Activated naive CD8-positive, alpha-beta T cell treated with anti-CD3 and anti-CD28 coated beads for 36 hours (primary cell): ENCODE results near the gene PAQR5. TPM values are rescaled to one million over a fixed set of nuclear protein-coding genes. Genes with fewer than 3 reads are reported as not detected.
A peak's percentile ranks its signal among the peaks of the same experiment; 100 is the strongest.
"Not testable (repeated sequence)": the region's sequence is repeated elsewhere in the genome, so short reads cannot be mapped to it uniquely, and the experiment has no call there.

ENCODE experiments used
- DNase-seq: peaks from one replicate; pipeline ENCODE4 v3.0.0; 2021
- H3K27ac Mint-ChIP-seq: one replicate; pipeline ENCODE4 v1.8.0; 2022; ENCODE audit warnings: mild to moderate bottlenecking, moderate library complexity, mixed read lengths
- H3K27me3 Mint-ChIP-seq: one replicate; pipeline ENCODE4 v1.8.0; 2022; ENCODE audit warnings: mild to moderate bottlenecking, mixed read lengths
- H3K36me3 Mint-ChIP-seq: one replicate; pipeline ENCODE4 v1.8.0; 2021; ENCODE audit warnings: mild to moderate bottlenecking, mixed read lengths
- H3K4me1 Mint-ChIP-seq: one replicate; pipeline ENCODE4 v1.8.0; 2021; ENCODE audit warnings: mixed read lengths
- H3K4me3 Mint-ChIP-seq: one replicate; pipeline ENCODE4 v1.8.0; 2022; ENCODE audit warnings: mild to moderate bottlenecking, moderate library complexity, mixed read lengths
- H3K9me3 Mint-ChIP-seq: one replicate; pipeline ENCODE4 v1.8.0; 2022; ENCODE audit warnings: mixed read lengths
- total RNA-seq, 2 experiments: library from RNA; stranded (reverse); gene quantifications; one replicate each; pipeline ENCODE4 v1.2.3, GENCODE V29; 2021

PAQR5 gene
- total RNA-seq, 2 experiments from 2014 or later: 0.06 to 0.23 TPM

DNA sequence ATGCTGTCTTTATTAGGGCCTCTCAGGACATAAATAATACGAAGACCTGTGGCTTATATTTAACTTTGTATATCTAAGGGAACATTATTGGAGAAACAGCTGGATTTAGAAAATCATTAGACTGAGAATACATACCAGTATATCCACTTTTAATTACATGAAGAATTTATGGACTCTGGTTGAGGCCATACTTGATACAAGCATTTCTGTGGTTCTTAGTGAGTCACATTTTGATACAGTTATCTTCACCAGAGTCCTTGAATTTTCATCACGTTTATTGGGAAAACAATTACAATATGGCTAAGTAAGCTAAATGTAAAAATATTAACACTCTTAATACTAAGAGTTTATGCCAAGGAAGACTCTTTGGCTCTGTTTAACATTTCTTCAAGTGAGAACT, 125.3 kb downstream of the PAQR5 start:
- H3K4me1 Mint-ChIP-seq: no peaks in the 10 kb centered on the region
- peaks cover 3% of the 10 kb centered on the region for H3K27me3 Mint-ChIP-seq
- H3K36me3 Mint-ChIP-seq: peaks cover 73% of the 10 kb centered on the region
- H3K4me3 Mint-ChIP-seq: no peak overlapping the region
- no peak for DNase-seq
- H3K27ac Mint-ChIP-seq: no peak overlapping the region
- H3K9me3 Mint-ChIP-seq: no peaks in the 10 kb centered on the region

DNA sequence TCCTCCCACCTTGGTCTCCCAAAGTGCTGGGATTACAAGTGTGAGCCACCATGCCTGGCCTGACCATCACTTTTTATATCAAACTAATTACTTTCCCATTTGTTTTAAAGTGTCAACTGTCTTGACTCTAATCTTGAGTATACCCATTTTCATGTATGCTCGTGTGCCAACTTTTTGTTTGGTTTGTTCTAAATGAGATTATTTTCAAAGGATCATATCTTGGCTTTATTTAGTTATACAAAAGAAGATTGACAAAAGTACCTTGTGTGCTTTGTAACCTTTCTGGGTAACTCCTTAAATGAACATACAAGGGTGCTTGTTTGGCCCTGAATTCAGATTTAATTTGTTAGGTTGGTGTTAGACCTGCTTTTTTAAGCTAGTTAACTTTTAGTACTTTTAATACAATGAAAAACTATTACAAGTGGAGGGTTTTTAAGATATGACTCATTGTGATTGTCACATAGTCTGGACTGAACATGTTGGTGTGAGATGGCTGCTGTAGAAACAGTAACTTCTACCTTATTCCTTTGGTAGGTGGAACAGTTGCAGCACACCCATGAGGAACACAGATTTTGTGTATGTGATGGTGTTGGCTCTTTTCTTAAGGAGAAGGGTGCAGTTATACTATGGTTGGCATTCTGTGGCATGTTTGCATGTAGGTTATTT, 126.2 kb downstream of the PAQR5 start:
- no peaks in the 10 kb centered on the region for H3K27me3 Mint-ChIP-seq
- no peak for DNase-seq
- no peak overlapping the region for H3K27ac Mint-ChIP-seq
- H3K9me3 Mint-ChIP-seq: no peaks in the 10 kb centered on the region
- no peaks in the 10 kb centered on the region for H3K4me1 Mint-ChIP-seq
- H3K4me3 Mint-ChIP-seq: no peak overlapping the region
- peaks cover 68% of the 10 kb centered on the region for H3K36me3 Mint-ChIP-seq

DNA sequence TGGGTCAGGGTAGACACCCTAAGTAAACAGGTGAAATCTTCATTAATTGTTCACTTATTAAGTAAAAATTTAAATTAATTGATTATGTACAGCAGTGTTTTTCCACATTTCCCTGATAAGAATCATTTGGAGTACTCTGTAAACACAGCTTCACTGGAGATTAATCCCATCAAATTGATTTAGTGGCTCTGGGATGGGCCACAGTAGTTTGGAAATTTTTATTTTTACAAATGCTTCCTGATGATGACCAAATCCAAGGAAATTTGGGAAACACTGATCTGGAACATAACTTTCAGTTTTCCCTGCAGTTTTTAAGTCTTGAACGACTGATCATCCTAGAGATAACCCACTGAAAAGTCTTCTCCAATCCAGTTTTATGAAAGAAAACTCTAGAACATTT, 135.1 kb downstream of the PAQR5 start:
- no peak for DNase-seq
- H3K27ac Mint-ChIP-seq: no peak overlapping the region
- H3K9me3 Mint-ChIP-seq: no peaks in the 10 kb centered on the region
- no peaks in the 10 kb centered on the region for H3K27me3 Mint-ChIP-seq
- H3K4me3 Mint-ChIP-seq: no peak overlapping the region
- H3K36me3 Mint-ChIP-seq: peaks cover 63% of the 10 kb centered on the region
- no peaks in the 10 kb centered on the region for H3K4me1 Mint-ChIP-seq

DNA sequence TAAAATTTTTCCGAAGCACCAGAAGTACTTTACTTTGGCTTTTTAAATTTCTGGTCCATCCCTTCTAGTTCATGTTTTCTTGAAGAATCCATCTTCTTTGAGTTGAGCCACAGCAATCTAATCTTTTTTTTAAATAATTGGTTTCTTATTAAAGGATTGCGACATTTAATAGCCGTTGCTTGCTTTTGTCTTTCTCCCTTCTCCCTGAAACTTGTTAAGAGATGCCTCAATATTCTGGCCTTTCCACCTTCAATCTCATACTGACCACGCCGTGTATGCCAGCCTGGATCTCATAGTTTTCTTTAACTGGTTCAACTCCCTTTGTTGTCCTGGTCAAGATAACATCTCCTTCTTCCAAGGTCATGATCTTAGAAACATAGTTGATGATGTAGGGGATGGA, 135.5 kb downstream of the PAQR5 start:
- H3K4me1 Mint-ChIP-seq: no peaks in the 10 kb centered on the region
- no peak overlapping the region for H3K4me3 Mint-ChIP-seq
- DNase-seq: no peak
- H3K36me3 Mint-ChIP-seq: peaks cover 60% of the 10 kb centered on the region
- H3K9me3 Mint-ChIP-seq: no peaks in the 10 kb centered on the region
- no peak overlapping the region for H3K27ac Mint-ChIP-seq
- H3K27me3 Mint-ChIP-seq: no peaks in the 10 kb centered on the region

DNA sequence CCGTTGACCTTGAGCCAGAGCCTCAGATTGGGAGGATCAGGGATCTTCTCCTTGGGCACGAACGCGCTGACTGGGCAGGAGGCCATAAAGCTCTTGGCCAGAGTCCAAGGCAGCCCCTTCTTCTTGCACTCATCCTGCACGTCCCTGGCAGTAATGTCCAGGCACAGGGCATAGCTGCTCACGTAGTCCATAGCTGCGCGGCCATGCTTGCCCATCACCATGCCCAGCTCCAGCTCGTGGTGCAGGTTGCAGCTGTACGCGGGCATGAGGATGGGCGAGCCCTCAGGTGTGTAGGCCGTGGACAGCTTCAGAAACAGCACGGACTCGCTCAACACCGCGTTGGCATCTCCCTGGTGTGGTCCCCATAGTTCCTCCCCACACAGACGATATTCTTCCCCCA, 136.0 kb downstream of the PAQR5 start:
- Mint-ChIP-seq H3K4me1 (no peaks in the 10 kb centered on the region), H3K9me3 (no peaks in the 10 kb centered on the region), H3K27me3 (no peaks in the 10 kb centered on the region), H3K4me3 (no peak overlapping the region), H3K36me3 (peaks cover 63% of the 10 kb centered on the region), H3K27ac (no peak overlapping the region)
- no peak for DNase-seq

DNA sequence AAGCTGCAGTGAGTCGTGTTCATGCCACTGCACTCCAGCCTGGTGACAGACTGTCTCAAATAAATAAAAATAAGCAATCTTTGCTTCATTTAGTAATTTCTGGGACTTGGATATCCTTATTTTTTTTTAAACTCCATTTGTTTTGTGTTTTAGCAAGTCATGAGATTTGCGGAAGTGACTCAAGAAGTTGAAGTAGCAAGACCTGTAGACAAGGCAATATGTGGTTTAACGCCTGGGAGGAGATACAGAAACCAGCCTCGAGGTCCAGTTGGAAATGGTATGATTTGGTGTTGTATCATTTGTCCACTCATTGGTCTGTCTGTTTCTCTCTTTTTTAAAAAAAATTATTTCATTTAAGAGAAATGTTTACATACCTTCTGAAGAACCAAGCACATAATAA, 137.3 kb downstream of the PAQR5 start:
- Mint-ChIP-seq H3K27ac (no peak overlapping the region), H3K4me3 (no peak overlapping the region), H3K9me3 (no peaks in the 10 kb centered on the region), H3K4me1 (no peaks in the 10 kb centered on the region), H3K36me3 (peaks cover 64% of the 10 kb centered on the region), H3K27me3 (no peaks in the 10 kb centered on the region)
- no peak for DNase-seq

DNA sequence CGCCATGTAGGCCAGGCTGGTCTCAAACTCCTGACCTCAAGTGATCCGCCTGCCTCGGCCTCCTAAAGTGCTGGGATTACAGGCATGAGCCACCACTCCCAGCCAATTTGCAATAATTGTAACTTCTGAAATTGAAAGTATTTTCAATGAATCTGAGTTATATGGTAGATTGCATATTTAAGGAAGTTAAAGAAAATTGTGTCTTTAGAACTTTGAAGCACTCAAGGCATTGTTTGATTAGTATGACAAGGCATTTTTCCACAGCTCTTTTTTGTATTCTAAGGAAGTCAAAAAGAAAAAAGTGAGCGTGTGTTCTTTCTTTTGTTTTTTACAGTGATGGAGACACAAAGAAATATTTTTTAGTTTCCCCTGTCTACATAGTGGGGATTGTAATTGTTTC, 138.2 kb downstream of the PAQR5 start:
- Mint-ChIP-seq H3K27ac (no peak overlapping the region), H3K27me3 (no peaks in the 10 kb centered on the region), H3K9me3 (no peaks in the 10 kb centered on the region), H3K36me3 (peaks cover 66% of the 10 kb centered on the region), H3K4me3 (no peak overlapping the region), H3K4me1 (no peaks in the 10 kb centered on the region)
- DNase-seq: no peak

DNA sequence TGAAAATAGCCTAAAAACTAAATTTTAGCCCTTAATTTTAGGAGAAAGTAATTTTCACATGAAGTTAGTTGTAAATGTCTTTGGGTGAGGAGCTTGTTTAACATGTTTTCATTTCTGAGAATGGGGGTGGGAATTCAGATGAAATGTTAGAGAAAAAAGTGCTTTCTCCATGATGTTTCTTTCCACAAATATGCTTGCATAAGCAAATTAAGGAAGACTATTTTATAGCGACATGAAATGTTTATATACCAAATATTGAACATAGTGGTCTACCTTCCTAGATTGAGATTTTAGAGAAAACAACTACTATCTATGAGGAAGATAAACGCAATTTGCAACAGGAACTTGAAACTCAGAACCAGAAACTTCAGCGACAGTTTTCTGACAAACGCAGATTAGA, 140.9 kb downstream of the PAQR5 start:
- DNase-seq: no peak
- peaks cover 17% of the 10 kb centered on the region for H3K4me1 Mint-ChIP-seq
- no peak overlapping the region for H3K27ac Mint-ChIP-seq
- H3K4me3 Mint-ChIP-seq: no peak overlapping the region
- no peaks in the 10 kb centered on the region for H3K27me3 Mint-ChIP-seq
- peaks cover 60% of the 10 kb centered on the region for H3K36me3 Mint-ChIP-seq
- no peaks in the 10 kb centered on the region for H3K9me3 Mint-ChIP-seq

DNA sequence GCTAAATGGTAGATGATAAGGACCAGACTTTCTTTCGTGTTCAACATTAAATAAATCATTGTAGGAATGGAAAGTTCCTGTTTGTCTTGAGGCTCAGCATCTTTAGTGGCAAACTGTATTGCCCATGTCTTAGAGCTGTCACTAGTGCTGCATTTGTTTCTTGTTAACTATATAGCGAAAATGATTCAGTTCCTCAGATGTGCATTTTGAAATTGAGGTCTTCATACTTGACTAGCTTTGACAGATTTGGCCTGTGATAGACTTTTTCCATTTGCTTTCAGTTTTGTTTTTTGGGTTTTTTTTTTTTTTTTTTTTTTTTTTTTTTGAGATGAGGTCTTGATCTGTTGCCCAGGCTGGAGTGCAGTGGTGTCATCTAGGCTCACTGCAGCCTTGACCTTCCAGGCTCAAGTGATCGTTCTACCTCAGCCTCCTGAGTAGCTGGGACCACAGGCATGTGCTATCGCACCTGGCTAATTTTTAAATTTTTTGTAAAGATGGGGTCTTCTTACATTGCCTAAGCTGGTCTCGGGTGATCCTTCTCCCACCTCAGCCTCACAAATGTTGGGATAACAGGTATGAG, 144.4 kb downstream of the PAQR5 start:
- DNase-seq: no peak
- Mint-ChIP-seq H3K27ac (peak overlapping the region; percentile 29), H3K36me3 (peaks cover 54% of the 10 kb centered on the region), H3K27me3 (no peaks in the 10 kb centered on the region), H3K4me3 (no peak overlapping the region), H3K9me3 (no peaks in the 10 kb centered on the region), H3K4me1 (peaks cover 17% of the 10 kb centered on the region)

DNA sequence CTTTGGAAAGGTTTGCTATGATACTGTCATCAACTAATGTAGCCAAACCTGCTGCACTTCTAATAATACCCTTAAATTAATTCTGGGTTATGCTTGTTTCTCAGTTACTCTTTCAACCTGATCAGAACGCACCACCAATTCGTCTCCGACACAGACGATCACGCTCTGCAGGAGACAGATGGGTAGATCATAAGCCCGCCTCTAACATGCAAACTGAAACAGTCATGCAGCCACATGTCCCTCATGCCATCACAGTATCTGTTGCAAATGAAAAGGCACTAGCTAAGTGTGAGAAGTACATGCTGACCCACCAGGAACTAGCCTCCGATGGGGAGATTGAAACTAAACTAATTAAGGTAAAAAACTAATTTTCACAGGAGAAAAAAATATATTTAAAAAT, 146.0 kb downstream of the PAQR5 start:
- Mint-ChIP-seq H3K27me3 (no peaks in the 10 kb centered on the region), H3K36me3 (peaks cover 49% of the 10 kb centered on the region), H3K4me3 (no peak overlapping the region), H3K27ac (no peak overlapping the region), H3K9me3 (no peaks in the 10 kb centered on the region), H3K4me1 (peaks cover 17% of the 10 kb centered on the region)
- no peak for DNase-seq

DNA sequence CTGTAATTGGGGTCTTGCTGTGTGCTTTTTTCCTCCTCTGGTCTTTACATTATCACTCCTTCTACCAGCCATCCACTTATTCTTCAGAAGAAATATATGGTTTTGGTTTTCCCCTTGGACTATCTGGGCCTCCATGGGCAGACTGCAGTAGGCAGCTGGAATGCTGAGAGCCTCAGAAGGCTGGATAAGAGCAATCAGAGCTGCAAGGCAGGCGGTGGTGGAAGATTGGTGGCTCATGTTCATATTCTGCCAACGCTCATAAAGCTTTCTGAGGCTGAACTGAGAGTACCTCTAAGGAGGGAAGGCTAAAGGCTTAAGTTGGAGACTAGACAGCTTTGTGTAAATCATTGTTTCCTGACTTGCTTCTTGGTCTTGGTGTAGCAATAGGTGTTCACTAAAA, 148.2 kb downstream of the PAQR5 start:
- Mint-ChIP-seq H3K36me3 (peaks cover 33% of the 10 kb centered on the region), H3K4me1 (peaks cover 18% of the 10 kb centered on the region), H3K27ac (no peak overlapping the region), H3K9me3 (no peaks in the 10 kb centered on the region), H3K4me3 (no peak overlapping the region), H3K27me3 (no peaks in the 10 kb centered on the region)
- DNase-seq: no peak

DNA sequence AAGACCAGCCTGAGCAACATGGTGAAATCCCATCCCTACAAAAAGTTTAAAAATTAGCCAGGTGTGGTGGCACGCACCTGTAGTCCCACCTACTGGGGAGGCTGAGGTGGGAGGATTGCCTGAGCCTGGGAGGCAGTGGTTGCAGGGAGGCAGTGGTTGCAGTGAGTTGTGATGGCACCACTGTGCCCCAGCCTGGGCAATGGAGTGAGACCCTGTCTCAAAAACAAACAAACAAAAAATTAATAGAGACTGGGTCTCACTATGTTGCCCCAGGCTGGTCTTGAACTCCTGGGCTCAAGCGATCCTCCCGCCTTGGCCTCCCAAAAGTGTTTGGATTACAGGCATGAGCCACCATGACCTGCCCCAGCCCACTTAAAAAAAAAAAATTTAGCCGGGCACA, 151.5 kb downstream of the PAQR5 start:
- H3K4me3 Mint-ChIP-seq, H3K27ac Mint-ChIP-seq, DNase-seq, H3K9me3 Mint-ChIP-seq, H3K27me3 Mint-ChIP-seq: not testable (repeated sequence)
- H3K36me3 Mint-ChIP-seq: peaks cover 49% of the 10 kb centered on the region
- H3K4me1 Mint-ChIP-seq: peaks cover 12% of the 10 kb centered on the region

DNA sequence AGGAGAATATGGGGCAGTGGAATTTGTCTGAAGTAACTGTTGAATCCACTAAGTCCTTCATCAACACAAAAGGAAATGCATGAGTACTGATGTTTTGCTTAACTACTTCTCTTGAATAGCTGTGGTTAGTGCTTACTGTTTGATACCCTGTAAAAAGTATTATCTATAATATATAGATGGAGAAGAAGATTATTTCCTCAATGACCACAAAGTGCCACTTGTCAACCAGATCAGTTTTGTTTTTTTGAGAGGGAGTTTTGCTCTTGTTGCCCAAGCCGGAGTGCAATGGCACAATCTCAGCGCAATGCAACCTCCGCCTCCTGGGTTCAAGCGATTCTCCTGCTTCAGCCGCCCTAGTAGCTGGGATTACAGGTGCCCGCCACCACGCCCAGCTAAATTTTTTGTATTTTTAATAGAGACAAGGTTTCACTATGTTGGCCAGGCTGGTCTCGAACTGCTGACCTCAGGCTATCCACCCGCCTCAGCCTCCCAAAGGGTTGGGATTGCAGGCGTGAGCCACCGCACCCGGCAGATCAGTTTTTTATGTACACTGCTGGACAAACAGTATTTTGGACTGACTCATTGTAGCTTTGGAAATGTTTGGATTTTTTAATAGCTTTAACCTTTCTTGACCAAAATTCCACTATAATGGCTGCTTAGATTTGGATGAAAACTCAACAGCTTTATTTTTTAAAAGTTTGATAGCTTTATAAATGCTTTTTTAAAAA, 152.4 kb downstream of the PAQR5 start:
- Mint-ChIP-seq H3K4me1 (peaks cover 18% of the 10 kb centered on the region), H3K27me3 (no peaks in the 10 kb centered on the region), H3K4me3 (peak overlapping the region; percentile 99), H3K36me3 (peaks cover 50% of the 10 kb centered on the region), H3K27ac (peak overlapping the region; percentile 98), H3K9me3 (no peaks in the 10 kb centered on the region)
- no peak for DNase-seq

DNA sequence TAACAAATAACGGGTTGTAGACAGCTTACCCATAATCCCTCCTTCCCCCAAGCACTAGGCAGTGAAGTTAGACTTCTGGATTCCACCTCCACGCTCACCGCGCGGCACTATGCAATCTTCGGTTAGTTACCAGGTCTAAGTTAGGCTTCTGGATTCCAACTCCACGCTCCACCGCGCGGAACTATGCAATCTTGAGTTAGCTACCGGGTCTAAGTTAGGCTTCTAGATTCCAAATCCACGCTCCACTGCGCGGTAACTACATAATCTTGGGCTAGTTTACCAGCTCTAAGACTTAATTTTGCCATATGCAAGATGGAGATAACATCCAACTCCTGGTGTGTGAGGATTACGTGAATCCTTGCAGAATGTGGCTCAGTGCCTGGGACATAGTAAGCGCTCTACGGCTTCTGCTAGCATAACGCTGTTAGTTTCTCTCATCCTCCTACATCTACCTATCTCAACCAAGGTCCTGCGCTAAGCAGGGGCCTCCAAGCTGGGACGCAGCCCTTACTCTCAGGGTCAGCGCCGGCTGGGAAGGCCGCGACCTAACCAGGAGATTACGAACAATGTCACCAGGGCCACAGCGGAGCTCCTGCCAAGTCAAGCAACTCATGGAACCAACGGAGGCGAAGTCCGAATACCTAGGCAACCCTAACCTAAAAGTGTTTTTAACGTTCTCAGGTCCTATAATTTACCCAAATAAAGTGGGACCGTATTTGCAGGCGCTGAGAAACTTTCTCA, 153.4 kb downstream of the PAQR5 start:
- H3K27ac Mint-ChIP-seq: peak overlapping the region; percentile 98
- no peak for DNase-seq
- H3K4me3 Mint-ChIP-seq: peak overlapping the region; percentile 99
- H3K36me3 Mint-ChIP-seq: peaks cover 51% of the 10 kb centered on the region
- peaks cover 21% of the 10 kb centered on the region for H3K4me1 Mint-ChIP-seq
- H3K27me3 Mint-ChIP-seq: no peaks in the 10 kb centered on the region
- H3K9me3 Mint-ChIP-seq: no peaks in the 10 kb centered on the region
